Vagina (tissue), 2 donors: ENCODE results near the gene PFAS.

Experiments used
- CTCF ChIP-seq, 3 experiments: fragments of 450-650 bp in 2 of 3; fragments of 200-600 bp in 1 of 3; sonication (generic) in 1 of 3; IDR thresholded peaks; one replicate each; pipeline ENCODE4 v1.5.1; 2017 to 2019; ENCODE audit warnings: antibody characterized with exemption in 3 of 3, mild to moderate bottlenecking in 2 of 3, moderate library complexity in 2 of 3
- POLR2A ChIP-seq, 2 donors: fragments of 450-650 bp; IDR thresholded peaks; one replicate each; pipeline ENCODE4 v1.6.1; 2017; ENCODE audit warnings: antibody characterized with exemption in 2 of 2, mild to moderate bottlenecking in 2 of 2, moderate library complexity in 2 of 2

GRCh38 chr17:8209907-8210760, 39.0 kb upstream of the PFAS start, which contains the start of gene AURKB:
- TF ChIP-seq POLR2A (IDR thresholded peaks at IDR 0.05) (no peak), CTCF (IDR thresholded peaks at IDR 0.05) (no peak)
